Limb (tissue), 2 donors: ENCODE measurements around the gene NLN.
"Not testable (repeated sequence)": the region's sequence is repeated elsewhere in the genome, so short reads cannot be mapped to it uniquely, and the experiment has no call there.

Source experiments
- DNase-seq, 2 donors: peaks; one replicate each; pipeline ENCODE4 v3.0.0-alpha.2; 2016; ENCODE audit errors: extremely low spot score in 2 of 2

NLN gene

GRCh38 chr5:65831276-65831675 is 109.3 kb downstream of the NLN start:
- DNase-seq: no peak

GRCh38 chr5:65832152-65832551 is 110.1 kb downstream of the NLN start:
- no peak for DNase-seq

GRCh38 chr5:65832603-65833228 is 110.7 kb downstream of the NLN start:
- DNase-seq: no peak

DNA sequence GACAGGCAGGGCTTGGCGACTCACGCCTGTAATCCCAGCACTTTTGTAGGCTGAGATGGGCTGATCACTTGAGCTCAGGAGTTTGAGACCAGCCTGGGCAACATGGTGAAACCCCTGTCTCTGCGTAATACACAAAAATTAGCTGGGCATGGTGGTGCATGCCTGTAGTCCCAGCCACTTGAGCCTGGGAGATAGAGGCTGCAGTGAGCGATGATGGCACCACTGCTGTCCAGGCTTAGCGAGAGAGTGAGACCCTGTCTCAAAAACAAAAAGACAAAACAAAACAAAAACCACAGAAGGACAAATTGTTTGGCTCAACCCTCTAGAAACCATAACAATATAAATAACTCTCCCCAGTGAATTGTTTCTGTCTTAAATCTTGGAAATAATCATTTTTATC is 111.8 kb downstream of the NLN start:
- DNase-seq: no peak

GRCh38 chr5:65834306-65834705 is 112.3 kb downstream of the NLN start:
- no peak for DNase-seq

DNA sequence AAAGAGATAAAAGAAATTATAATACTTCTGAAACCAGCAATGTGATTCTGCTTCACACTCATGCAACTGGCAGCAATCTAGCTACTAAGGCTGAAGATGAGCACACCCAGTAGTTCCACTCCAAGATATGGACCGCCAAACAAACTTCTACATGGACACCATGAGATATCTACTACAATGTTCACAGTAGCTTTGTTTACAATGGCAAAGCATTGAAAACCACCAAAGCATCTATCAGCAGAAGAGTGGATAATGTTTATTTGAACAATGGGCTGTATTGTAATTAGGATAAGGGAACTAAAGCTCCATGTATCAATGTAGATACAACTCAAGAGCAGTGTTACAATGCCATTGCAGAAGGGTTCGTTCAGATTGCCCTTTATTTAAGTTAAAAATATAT is 113.2 kb downstream of the NLN start:
- no peak for DNase-seq

DNA sequence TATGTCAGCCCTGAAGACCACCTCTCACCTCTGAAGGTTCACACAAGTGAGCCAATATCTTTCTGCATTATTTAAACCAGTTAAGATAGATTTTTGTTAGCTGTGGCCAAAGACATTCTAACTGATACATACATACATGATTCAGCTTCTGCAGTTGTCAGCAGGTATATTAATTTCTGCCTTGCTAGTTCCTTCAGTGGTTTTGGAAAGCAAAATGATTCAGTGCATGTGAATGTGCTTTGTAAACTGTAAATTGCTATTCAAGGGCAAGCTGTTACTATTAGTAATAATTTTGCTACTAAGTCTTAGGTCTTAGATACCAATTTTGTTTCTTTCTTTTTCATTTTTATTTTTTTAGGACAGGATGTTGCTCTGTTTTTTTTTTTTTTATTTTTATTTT is 115.1 kb downstream of the NLN start:
- DNase-seq: no peak

DNA sequence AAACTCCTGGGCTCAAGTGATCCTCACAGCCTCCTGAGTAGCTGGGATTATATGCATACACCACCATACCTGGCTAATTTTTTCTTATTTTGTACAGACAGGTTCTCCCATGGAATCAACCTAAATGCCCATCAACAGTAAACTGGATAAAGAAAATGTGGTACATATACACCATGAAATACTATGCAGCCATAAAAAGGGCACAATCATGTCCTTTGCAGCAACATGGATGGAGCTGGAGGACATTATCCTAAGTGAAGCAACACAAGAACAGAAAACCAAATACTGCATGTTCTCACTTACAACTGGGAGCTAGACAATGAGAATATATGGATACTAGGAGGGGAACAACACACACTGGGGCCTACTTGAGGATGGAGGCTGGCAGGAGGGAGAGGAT is 117.2 kb downstream of the NLN start:
- not testable (repeated sequence) for DNase-seq

GRCh38 chr5:65840071-65840470 is 118.1 kb downstream of the NLN start:
- DNase-seq: no peak

- DNase-seq: not testable (repeated sequence)
These were observed 122.8 kb downstream of the NLN start for GRCh38 chr5:65844763-65845162.

- no peak for DNase-seq
These were observed 124.1 kb downstream of the NLN start for GRCh38 chr5:65846101-65846500.

DNA sequence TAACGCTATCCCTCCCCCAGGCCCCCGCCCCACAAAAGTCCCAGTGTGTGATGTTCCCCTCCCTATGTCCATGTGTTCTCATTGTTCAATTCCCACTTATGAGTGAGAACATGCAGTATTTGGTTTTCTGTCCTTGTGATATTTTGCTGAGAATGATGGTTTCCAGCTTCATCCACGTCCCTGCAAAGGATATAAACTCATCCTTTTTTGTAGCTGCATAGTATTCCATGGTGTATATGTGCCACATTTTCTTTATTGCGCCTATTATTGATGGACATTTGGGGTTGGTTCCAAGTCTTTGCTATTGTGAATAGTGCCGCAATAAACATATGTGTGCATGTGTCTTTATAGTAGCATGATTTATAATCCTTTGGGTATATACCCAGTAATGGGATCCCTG is 125.0 kb downstream of the NLN start:
- not testable (repeated sequence) for DNase-seq

DNA sequence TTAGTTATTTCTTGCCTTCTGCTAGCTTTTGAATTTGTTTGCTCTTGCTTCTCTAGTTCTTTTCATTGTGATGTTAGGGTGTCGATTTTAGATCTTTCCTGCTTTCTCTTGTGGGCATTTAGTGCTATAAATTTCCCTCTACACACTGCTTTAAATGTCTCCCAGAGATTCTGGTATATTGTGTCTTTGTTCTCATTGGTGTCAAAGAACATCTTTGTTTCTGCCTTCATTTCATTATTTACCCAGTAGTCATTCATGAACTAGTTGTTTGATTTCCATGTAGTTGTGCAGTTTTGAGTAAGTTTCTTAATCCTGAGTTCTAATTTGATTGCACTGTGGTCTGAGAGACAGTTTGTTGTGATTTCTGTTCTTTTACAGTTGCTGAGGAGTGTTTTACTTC is 127.9 kb downstream of the NLN start:
- not testable (repeated sequence) for DNase-seq

DNA sequence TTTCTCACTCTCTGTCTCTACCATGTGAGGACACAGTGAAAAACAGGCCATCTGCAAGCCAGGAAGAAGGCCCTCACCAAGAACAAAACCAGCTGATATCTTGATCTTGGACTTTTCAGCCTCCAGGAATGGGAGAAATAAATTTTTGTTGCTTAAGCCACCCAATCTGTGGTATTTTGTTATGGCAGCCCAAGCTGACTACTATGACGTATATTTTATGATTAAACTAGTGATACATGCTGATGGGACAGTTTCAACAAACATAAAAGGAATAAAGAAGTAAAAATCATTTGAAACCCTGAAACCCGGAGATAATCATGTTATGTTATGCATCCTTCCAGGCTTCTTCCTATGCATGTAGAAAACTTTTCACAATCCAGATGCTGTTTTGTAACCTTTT is 132.9 kb downstream of the NLN start:
- DNase-seq: no peak

DNA sequence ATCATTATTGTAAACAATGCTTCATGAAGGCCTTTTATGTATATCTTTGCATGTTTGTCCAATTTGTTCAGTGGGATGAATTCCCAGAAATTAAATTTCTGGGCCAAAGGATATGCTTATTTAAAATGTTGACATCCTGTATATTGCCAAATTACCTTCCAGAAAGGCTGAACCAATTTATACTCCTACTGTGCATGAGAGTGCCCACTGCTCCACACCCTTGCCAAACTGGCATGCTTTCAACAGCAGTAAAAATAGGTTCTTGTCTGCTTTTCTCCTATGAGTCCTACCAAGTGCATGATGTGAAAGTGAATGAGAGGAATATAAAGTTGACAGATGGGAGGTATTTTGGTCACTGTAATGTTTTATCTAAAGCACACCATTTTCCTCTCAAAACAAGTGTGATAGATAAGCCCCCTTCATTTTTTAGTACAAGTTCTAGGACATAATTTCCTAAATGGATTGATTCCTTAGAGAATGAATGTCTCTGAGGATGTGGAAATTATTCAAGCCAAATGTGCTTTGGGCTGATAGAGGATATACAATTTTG is 133.8 kb downstream of the NLN start:
- no peak for DNase-seq

- DNase-seq: no peak
These were observed 134.5 kb downstream of the NLN start for GRCh38 chr5:65856520-65856919.

GRCh38 chr5:65858316-65858715 is 136.3 kb downstream of the NLN start:
- DNase-seq: no peak

DNA sequence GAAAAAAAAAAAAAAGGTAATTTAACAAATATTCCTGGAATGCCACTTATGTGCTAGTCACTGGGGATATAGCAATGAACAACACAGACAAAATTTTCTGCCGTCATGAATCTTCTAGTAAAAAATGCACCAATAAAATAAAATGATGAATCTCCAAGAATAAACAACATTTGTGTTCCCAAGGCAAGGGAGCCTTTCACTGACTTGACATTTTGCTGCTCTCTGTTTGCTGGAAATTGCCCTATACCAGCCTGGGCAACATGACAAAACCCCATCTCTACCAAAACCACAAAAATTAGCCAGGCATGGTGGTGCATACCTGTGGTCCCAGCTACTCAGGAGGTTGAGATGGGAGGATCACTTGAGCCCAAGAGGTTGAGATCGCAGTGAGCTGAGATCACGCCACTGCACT is 139.8 kb downstream of the NLN start:
- DNase-seq: no peak

DNA sequence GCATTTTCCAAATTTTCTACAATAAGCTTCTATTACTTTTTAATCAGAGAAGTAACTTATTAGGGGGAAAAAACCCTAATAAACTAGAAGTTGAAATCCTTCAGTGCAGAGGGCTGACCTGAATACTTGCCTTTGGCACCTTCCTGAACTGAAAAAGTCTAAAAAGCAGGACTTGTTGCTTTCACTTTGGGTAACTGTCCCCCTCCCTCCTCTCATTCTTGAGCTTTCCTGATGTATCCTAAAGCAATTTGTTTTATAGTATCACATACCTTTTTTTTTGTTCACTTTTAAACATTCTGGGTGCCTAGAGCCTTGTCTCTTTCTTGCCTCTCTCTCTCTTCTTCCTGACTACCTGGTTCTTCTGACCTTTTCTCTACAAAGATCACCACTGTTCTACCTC is 140.4 kb downstream of the NLN start:
- no peak for DNase-seq

- DNase-seq: no peak
These were observed 141.7 kb downstream of the NLN start for GRCh38 chr5:65863747-65864146.

- no peak for DNase-seq
These were observed 145.0 kb downstream of the NLN start for GRCh38 chr5:65866837-65867521.

DNA sequence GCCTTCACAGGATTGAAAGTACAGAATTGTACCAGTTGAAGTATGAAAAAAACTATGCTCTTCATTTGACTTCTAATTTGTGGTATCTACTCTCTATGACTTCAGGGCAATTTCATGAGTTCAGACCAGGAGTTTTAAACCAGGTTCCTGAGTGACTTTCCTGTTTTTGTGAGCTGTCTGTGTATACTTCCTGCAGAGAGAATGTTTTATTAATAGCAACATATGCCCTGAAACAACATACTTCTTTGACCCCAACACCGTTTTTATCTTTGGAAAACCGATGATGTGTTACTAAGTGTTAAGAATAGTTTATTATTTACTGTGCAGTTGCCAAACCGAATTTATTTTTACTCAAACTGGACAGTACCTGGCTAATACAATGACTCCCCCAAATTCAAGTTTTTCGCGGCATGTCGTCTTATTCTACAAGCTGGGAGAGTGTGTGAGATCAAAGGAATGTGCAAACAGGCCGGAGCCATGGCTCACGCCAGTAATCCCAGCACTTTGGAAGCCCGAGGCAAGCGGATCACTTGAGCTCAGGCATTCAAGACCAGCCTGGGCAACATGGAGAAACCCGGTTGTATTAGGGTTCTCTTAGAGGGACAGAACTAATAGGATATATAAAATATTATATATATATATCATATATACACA is 145.7 kb downstream of the NLN start:
- DNase-seq: no peak

- DNase-seq: no peak
These were observed 146.5 kb downstream of the NLN start for GRCh38 chr5:65868509-65868908.
